HL-60 (cell line): ENCODE data around the gene AKAP13.
A peak's percentile ranks its signal among the peaks of the same experiment; 100 is the strongest.

ENCODE experiments used
- DNase-seq, 2 experiments: peaks; one replicate each; pipeline ENCODE4 v3.0.0-alpha.2; 2010 to 2020; ENCODE audit warnings: low read depth in 1 of 2, low spot score in 1 of 2
- H3K27ac ChIP-seq: fragments of 250-450 bp; sonication (Bioruptor Pico); replicated peaks from 2 replicates; pipeline ENCODE4 v1.5.1; 2020; ENCODE audit warnings: mild to moderate bottlenecking, moderate library complexity
- H3K27me3 ChIP-seq: fragments of 250-450 bp; sonication (Bioruptor Pico); 2 replicates; pipeline ENCODE4 v1.5.1; 2021; ENCODE audit warnings: mild to moderate bottlenecking, moderate library complexity; ENCODE audit not compliant: insufficient read depth, poor library complexity, severe bottlenecking
- H3K4me3 ChIP-seq: replicated peaks from 2 replicates; pipeline ENCODE4 v1.5.1; 2011; ENCODE audit warnings: mild to moderate bottlenecking, control low read depth, low read length; ENCODE audit not compliant: insufficient read depth
- CTCF ChIP-seq: IDR thresholded peaks from one replicate; pipeline ENCODE4 v1.5.1; 2011; ENCODE audit warnings: low read length, control low read depth, inconsistent platforms; ENCODE audit not compliant: insufficient read depth
- GABPA ChIP-seq: IDR thresholded peaks from 2 replicates; pipeline ENCODE4 v1.6.1; 2012; ENCODE audit warnings: low read depth
- POLR2AphosphoS5 ChIP-seq: IDR thresholded peaks from 2 replicates; pipeline ENCODE4 v1.6.1; 2012; ENCODE audit warnings: low read depth
- REST ChIP-seq: IDR thresholded peaks from 2 replicates; pipeline ENCODE4 v1.6.1; 2012; ENCODE audit warnings: low read depth; ENCODE audit not compliant: insufficient replicate concordance
- SPI1 ChIP-seq: IDR thresholded peaks from 2 replicates; pipeline ENCODE4 v1.6.1; 2012; ENCODE audit warnings: low read depth, mild to moderate bottlenecking, borderline replicate concordance

AKAP13 gene

GRCh38 chr15:85474700-85475316 is 94.4 kb downstream of the AKAP13 start:
- no peak overlapping the region for H3K4me3 ChIP-seq

GRCh38 chr15:85475317-85475701 is 94.9 kb downstream of the AKAP13 start:
- Histone ChIP-seq H3K27ac (no peak overlapping the region), H3K4me3 (no peak overlapping the region), H3K27me3 (no peaks in the 10 kb centered on the region)
- TF ChIP-seq REST (no peak), SPI1 (peak; percentile 96), POLR2AphosphoS5 (no peak), GABPA (no peak), CTCF (no peak)
- peak; percentile 16 to 53 for DNase-seq

More at GRCh38 chr15:85474700-85475316, 94.4 kb downstream of the AKAP13 start:
- no peak overlapping the region for H3K27ac ChIP-seq
- DNase-seq = no peak
- H3K27me3 ChIP-seq = no peaks in the 10 kb centered on the region
- TF ChIP-seq REST (no peak), SPI1 (no peak), CTCF (no peak), GABPA (no peak), POLR2AphosphoS5 (no peak)

GRCh38 chr15:85475711-85476110 is 95.3 kb downstream of the AKAP13 start:
- H3K27ac ChIP-seq = no peak overlapping the region
- TF ChIP-seq REST = no peak
- no peak for TF ChIP-seq POLR2AphosphoS5
- TF ChIP-seq CTCF = no peak
- no peak for TF ChIP-seq SPI1
- TF ChIP-seq GABPA = no peak
- H3K4me3 ChIP-seq = no peak overlapping the region
- DNase-seq = no peak
- no peaks in the 10 kb centered on the region for H3K27me3 ChIP-seq
